A549 (cell line): Measurements from ENCODE around the gene ACR. TPM values are rescaled to one million over a fixed set of nuclear protein-coding genes. Genes with fewer than 3 reads are reported as not detected.

Experiments
- ATAC-seq, 2 experiments: fragments of 200-7000 bp in 1 of 2; fragments of >200 bp in 1 of 2; cut with Nextera tagmentation in 1 of 2; cut with Tn5 transposase in 1 of 2; 3 replicates each; pipeline versions ENCODE4 v1.8.0 to v1.9.1; 2018 to 2020; ENCODE audit warnings: mild to moderate bottlenecking in 1 of 2, moderate library complexity in 1 of 2
- CTCF ChIA-PET: fragments of 300-600 bp; sonication (Branson Sonifier 250); formaldehyde crosslinking; extraction: SDS; loops from one replicate; lab custom pipeline; 2021; ENCODE audit warnings: antibody characterized with exemption, inconsistent platforms; lab: Yijun Ruan, JAX
- POLR2A ChIA-PET: fragments of 350-600 bp; formaldehyde crosslinking; extraction: SDS; loops from one replicate; lab custom pipeline; 2021; ENCODE audit warnings: antibody characterized with exemption, inconsistent platforms; lab: Yijun Ruan, JAX
- DNase-seq, 2 experiments: peaks; one replicate each; pipeline versions ENCODE4 v3.0.0 to v3.0.0-alpha.2; 2011 to 2016; ENCODE audit warnings: low read depth in 1 of 2, low spot score in 1 of 2
- FAIRE-seq: peaks from 2 replicates; lab custom pipeline; 2011; peaks lifted over from hg19 to GRCh38; lab: Jason Lieb, UNC
- H3K27ac ChIP-seq, 2 experiments: fragments of >200 bp; sonication (Bioruptor Twin); formaldehyde crosslinking; 3 replicates each; pipeline ENCODE4 v1.5.1; 2016 to 2017
- H3K4me1 ChIP-seq: fragments of >200 bp; sonication (Bioruptor Twin); formaldehyde crosslinking; 3 replicates; pipeline ENCODE4 v1.6.1; 2016
- H3K4me2 ChIP-seq: fragments of >200 bp; sonication (Bioruptor Twin); formaldehyde crosslinking; 3 replicates; pipeline ENCODE4 v1.6.1; 2016
- H3K4me3 ChIP-seq: fragments of >200 bp; sonication (Bioruptor Twin); formaldehyde crosslinking; 3 replicates; pipeline ENCODE4 v1.5.1; 2016
- H3K9me3 ChIP-seq: fragments of >200 bp; sonication (Bioruptor Twin); formaldehyde crosslinking; 3 replicates; pipeline ENCODE4 v1.6.1; 2016
- ATOH8 ChIP-seq: fragments of 250-450 bp; sonication (Bioruptor Pico); IDR thresholded peaks from 2 replicates; pipeline ENCODE4 v1.5.0; 2020; ENCODE audit warnings: low read depth, mild to moderate bottlenecking, moderate library complexity
- CBX2 ChIP-seq: fragments of 200-600 bp; sonication (generic); IDR thresholded peaks from 2 replicates; pipeline ENCODE4 v1.6.1; 2016; ENCODE audit warnings: low read depth, mild to moderate bottlenecking, borderline replicate concordance
- CBX8 ChIP-seq: fragments of 200-600 bp; sonication (generic); IDR thresholded peaks from 2 replicates; pipeline ENCODE4 v1.6.1; 2016
- CEBPB ChIP-seq, 2 experiments: fragments of >200 bp in 1 of 2; sonication (Bioruptor Twin) in 1 of 2; formaldehyde crosslinking in 1 of 2; IDR thresholded peaks; 2 replicates each; pipeline ENCODE4 v1.6.1; 2012 to 2016
- CTCF ChIP-seq: fragments of >200 bp; sonication (Bioruptor Twin); formaldehyde crosslinking; IDR thresholded peaks from 3 replicates; pipeline ENCODE4 v1.5.1; 2016
- EHF ChIP-seq: fragments of 250-450 bp; sonication (Bioruptor Pico); IDR thresholded peaks from 2 replicates; pipeline ENCODE4 v1.5.0; 2020; ENCODE audit warnings: mild to moderate bottlenecking
- ELK1 ChIP-seq: fragments of 150-350 bp; IDR thresholded peaks from 2 replicates; pipeline ENCODE4 v1.6.1; 2014; ENCODE audit warnings: low read depth, mild to moderate bottlenecking, low read length
- EP300 ChIP-seq, 2 experiments: fragments of >200 bp; sonication (Bioruptor Twin); formaldehyde crosslinking; IDR thresholded peaks; 2 replicates in 1 of 2; 3 replicates in 1 of 2; pipeline ENCODE4 v1.6.1; 2016 to 2017
- FOSB ChIP-seq: fragments of 250-450 bp; sonication (Bioruptor Pico); IDR thresholded peaks from 2 replicates; pipeline ENCODE4 v1.5.0; 2020; ENCODE audit warnings: mild to moderate bottlenecking, moderate library complexity
- FOXS1 ChIP-seq: fragments of 250-450 bp; sonication (Bioruptor Pico); IDR thresholded peaks from 2 replicates; pipeline ENCODE4 v1.5.0; 2020; ENCODE audit warnings: mild to moderate bottlenecking, moderate library complexity
- GATA3 ChIP-seq: IDR thresholded peaks from 2 replicates; pipeline ENCODE4 v1.6.1; 2012; ENCODE audit warnings: borderline replicate concordance
- HDAC2 ChIP-seq: fragments of 200-600 bp; sonication (generic); IDR thresholded peaks from 2 replicates; pipeline ENCODE4 v1.6.1; 2016
- HES2 ChIP-seq: fragments of >200 bp; sonication (Bioruptor Twin); formaldehyde crosslinking; IDR thresholded peaks from 2 replicates; pipeline ENCODE4 v1.6.1; 2016
- HMGXB4 ChIP-seq: fragments of 250-450 bp; sonication (Bioruptor Pico); IDR thresholded peaks from 2 replicates; pipeline ENCODE4 v1.5.0; 2021; ENCODE audit warnings: mild to moderate bottlenecking, moderate library complexity, borderline replicate concordance
- HOXB13 ChIP-seq: fragments of 250-450 bp; sonication (Bioruptor Pico); IDR thresholded peaks from 2 replicates; pipeline ENCODE4 v1.5.0; 2020; ENCODE audit warnings: low read depth, mild to moderate bottlenecking, moderate library complexity
- JUNB ChIP-seq: fragments of >200 bp; sonication (Bioruptor Twin); formaldehyde crosslinking; IDR thresholded peaks from 2 replicates; pipeline ENCODE4 v1.6.1; 2016
- MAX ChIP-seq: IDR thresholded peaks from 2 replicates; pipeline ENCODE4 v1.6.1; 2012
- NFE2L2 ChIP-seq: fragments of 150-350 bp; conservative IDR thresholded peaks from 2 replicates; pipeline ENCODE4 v1.6.1; 2014; ENCODE audit warnings: low read length
- PBX3 ChIP-seq: IDR thresholded peaks from 2 replicates; pipeline ENCODE4 v1.6.1; 2012
- PHF8 ChIP-seq: fragments of 200-600 bp; sonication (generic); IDR thresholded peaks from 2 replicates; pipeline ENCODE4 v1.6.1; 2016; ENCODE audit warnings: low read depth, mild to moderate bottlenecking, antibody characterized with exemption, moderate library complexity, borderline replicate concordance
- RCOR1 ChIP-seq: fragments of 150-350 bp; IDR thresholded peaks from 2 replicates; pipeline ENCODE4 v1.6.1; 2014; ENCODE audit warnings: antibody characterized with exemption, low read length, low read depth
- REST ChIP-seq: fragments of 200-600 bp; sonication (generic); IDR thresholded peaks from 2 replicates; pipeline ENCODE4 v1.6.1; 2016; ENCODE audit warnings: antibody characterized with exemption, mild to moderate bottlenecking, moderate library complexity
- RFX5 ChIP-seq: fragments of 450-650 bp; IDR thresholded peaks from 2 replicates; pipeline ENCODE4 v1.7.1; 2014; ENCODE audit warnings: antibody characterized with exemption, mild to moderate bottlenecking, moderate library complexity
- SMC3 ChIP-seq: fragments of >200 bp; sonication (Bioruptor Twin); formaldehyde crosslinking; IDR thresholded peaks from 3 replicates; pipeline ENCODE4 v1.6.1; 2018; ENCODE audit warnings: inconsistent platforms
- SREBF2 ChIP-seq: fragments of 450-650 bp; IDR thresholded peaks from 2 replicates; pipeline ENCODE4 v1.6.1; 2014; ENCODE audit warnings: mild to moderate bottlenecking, moderate library complexity
- TFCP2L1 ChIP-seq: fragments of 250-450 bp; sonication (Bioruptor Pico); IDR thresholded peaks from 2 replicates; pipeline ENCODE4 v1.5.0; 2021; ENCODE audit warnings: mild to moderate bottlenecking
- ZC3H11A ChIP-seq: fragments of 450-650 bp; IDR thresholded peaks from 2 replicates; pipeline ENCODE4 v1.6.1; 2014; ENCODE audit warnings: antibody characterized with exemption, mild to moderate bottlenecking
- ZSCAN20 ChIP-seq: fragments of 250-450 bp; sonication (Bioruptor Pico); IDR thresholded peaks from 2 replicates; pipeline ENCODE4 v1.8.0; 2022; ENCODE audit warnings: mild to moderate bottlenecking, moderate library complexity
- WGBS: methylation state at CpG from one replicate; pipeline ENCODE4 v1.1.6; 2017; ENCODE audit errors: missing lambda C conversion rate; 5-methylcytosine and 5-hydroxymethylcytosine counted together
- polyA plus RNA-seq, 4 experiments: library from polyadenylated mRNA; depleted of rRNA in 3 of 4; stranded (reverse); fragments of >200 nt; fragmentation: RNase III in 1 of 4; extraction: RNeasy Plus Mini Kit Qiagen cat#74134 plus additional on column Dnase treatment in 1 of 4; gene quantifications; 2 replicates in 3 of 4; 3 replicates in 1 of 4; pipeline ENCODE4 v1.2.3, GENCODE V29; 2011 to 2017

ACR gene
- polyA plus RNA-seq, 2 of the 4 experiments (the other 2 are of a cell fraction) = not detected

- Histone ChIP-seq H3K9me3 (no peaks in the 10 kb centered on the region), H3K4me1 (no peaks in the 10 kb centered on the region), H3K4me3 (no peak overlapping the region), H3K27ac (no peak overlapping the region), H3K4me2 (no peak overlapping the region)
- ChIA-PET CTCF (no interaction called here), POLR2A (no interaction called here)
- TF ChIP-seq HMGXB4 (no peak), HOXB13 (no peak), NFE2L2 (no peak), PHF8 (no peak), CEBPB (IDR thresholded peaks at IDR 0.05) (no peak), EHF (CRISPR knock-in tag) (no peak), RCOR1 (no peak), GATA3 (no peak), ZSCAN20 (no peak), SMC3 (no peak), ELK1 (no peak), FOXS1 (no peak), CBX2 (no peak), REST (no peak), MAX (no peak), RFX5 (no peak), CBX8 (no peak), JUNB (no peak), PBX3 (no peak)
- peak in 1 of 2 experiments; percentile 11; a peak in 2 of 6 replicates for ATAC-seq
- no peak for FAIRE-seq
- DNase-seq = no peak
- 65% methylated on average over 22 of the region's 22 CpGs for WGBS
Observed at GRCh38 chr22:50733521-50734342, 4.3 kb upstream of the ACR start.

GRCh38 chr22:50734343-50734771 lies 3.6 kb upstream of the ACR start:
- Histone ChIP-seq H3K4me2 (no peak overlapping the region), H3K9me3 (no peaks in the 10 kb centered on the region), H3K4me3 (no peak overlapping the region), H3K27ac (no peak overlapping the region), H3K4me1 (no peaks in the 10 kb centered on the region)
- FAIRE-seq (no peak), DNase-seq (no peak), ATAC-seq (no peak)
- 69% methylated on average over 10 of the region's 10 CpGs for WGBS
- ChIA-PET CTCF (no interaction called here), POLR2A (no interaction called here)
- no peak for TF ChIP-seq ATOH8 (CRISPR knock-in tag)
- no peak for TF ChIP-seq HES2
- TF ChIP-seq ZC3H11A = no peak
- TF ChIP-seq HDAC2 = no peak
- no peak for TF ChIP-seq CTCF
- no peak for TF ChIP-seq FOSB (CRISPR knock-in tag)
- no peak for TF ChIP-seq SREBF2
- no peak for TF ChIP-seq CEBPB (IDR thresholded peaks at IDR 0.05)
- TF ChIP-seq TFCP2L1 = no peak
- no peak for TF ChIP-seq EP300 (IDR thresholded peaks at IDR 0.05)
